HCT116 (cell line): ENCODE data around the gene CHRDL1. TPM values are rescaled to one million over a fixed set of nuclear protein-coding genes. Genes with fewer than 3 reads are reported as not detected.

Source experiments
- ATAC-seq: fragments of 200-7000 bp; cut with Tn5 transposase; 2 replicates; pipeline ENCODE4 v1.9.1; 2020; ENCODE audit warnings: mild to moderate bottlenecking, moderate library complexity
- BruUV-seq: library from RNA; stranded (reverse); fragments of 400-500 nt; replicated peaks from 2 replicates; lab custom pipeline; 2021; lab: Mats Ljungman, UMichigan
- CTCF ChIA-PET: fragments of 300-600 bp; sonication (Branson Sonifier 250); formaldehyde crosslinking; loops from one replicate; lab custom pipeline; 2021; ENCODE audit warnings: antibody characterized with exemption; lab: Charles Lee
- POLR2A ChIA-PET: fragments of 300-600, 350-600 bp; sonication (Branson Sonifier 250); formaldehyde crosslinking; loops from one replicate; lab custom pipeline; 2021; ENCODE audit warnings: antibody characterized with exemption; lab: Charles Lee
- RAD21 ChIA-PET, 2 experiments: fragments of 300-600 bp; sonication (Branson Sonifier 250); formaldehyde crosslinking; loops; one replicate each; lab custom pipeline; 2023; ENCODE audit warnings: low total read pairs in 2 of 2; ENCODE audit not compliant: uncharacterized antibody in 2 of 2, unreplicated experiment in 2 of 2, low non-redundant PET in 1 of 2; lab: Charles Lee
- DNase-seq: peaks from one replicate; pipeline ENCODE4 v3.0.0-alpha.2; 2010; ENCODE audit warnings: low read depth, low spot score
- H2AFZ ChIP-seq: fragments of 200-600 bp; shearing (Covaris generic), sonication (generic); 2 replicates; pipeline ENCODE4 v1.6.1; 2017; ENCODE audit warnings: low read depth, mixed run types, mixed read lengths, antibody characterized with exemption, low read length; ENCODE audit not compliant: poor library complexity, severe bottlenecking
- H3K27ac ChIP-seq: 2 replicates; pipeline ENCODE4 v1.5.1; 2012; ENCODE audit warnings: low read depth, low read length
- H3K27me3 ChIP-seq: fragments of 200-600 bp; sonication (generic); 2 replicates; pipeline ENCODE4 v1.6.1; 2016; ENCODE audit warnings: mixed run types, low read length, mixed read lengths; ENCODE audit not compliant: insufficient read depth
- H3K36me3 ChIP-seq, 2 experiments: fragments of 200-500 bp in 1 of 2; fragments of 200-600 bp in 1 of 2; sonication (Bioruptor generic) in 1 of 2; sonication (generic) in 1 of 2; 2 replicates each; pipeline versions ENCODE4 v1.5.1 to v1.6.1; 2014 to 2016; ENCODE audit warnings: low read length in 2 of 2, inconsistent platforms in 1 of 2, mixed read lengths in 1 of 2, mixed run types in 1 of 2; ENCODE audit not compliant: insufficient read depth in 2 of 2, control insufficient read depth in 1 of 2
- H3K4me1 ChIP-seq, 2 experiments: fragments of 200-600 bp in 1 of 2; sonication (generic) in 1 of 2; 2 replicates each; pipeline versions ENCODE4 v1.5.1 to v1.6.1; 2012 to 2017; ENCODE audit warnings: low read length in 2 of 2, inconsistent platforms in 1 of 2, mild to moderate bottlenecking in 1 of 2, mixed read lengths in 1 of 2, mixed run types in 1 of 2, moderate library complexity in 1 of 2; ENCODE audit not compliant: insufficient read depth in 2 of 2, control insufficient read depth in 1 of 2
- H3K4me2 ChIP-seq: fragments of 200-600 bp; sonication (generic); 2 replicates; pipeline ENCODE4 v1.6.1; 2017; ENCODE audit warnings: mixed run types, low read length, mixed read lengths
- H3K4me3 ChIP-seq, 2 experiments: fragments of 200-600 bp in 1 of 2; sonication (generic) in 1 of 2; replicated peaks in 1 of 2; 2 replicates each; pipeline ENCODE4 v1.5.1; 2011 to 2016; ENCODE audit warnings: low read length in 2 of 2, control low read depth in 1 of 2, low read depth in 1 of 2, mild to moderate bottlenecking in 1 of 2, mixed read lengths in 1 of 2, mixed run types in 1 of 2
- H3K79me2 ChIP-seq: fragments of 200-600 bp; sonication (generic); 2 replicates; pipeline ENCODE4 v1.6.1; 2017; ENCODE audit warnings: mild to moderate bottlenecking, mixed run types, low read length, moderate library complexity, mixed read lengths; ENCODE audit not compliant: insufficient read depth
- H3K9ac ChIP-seq: fragments of 200-600 bp; sonication (generic); 2 replicates; pipeline ENCODE4 v1.6.1; 2016; ENCODE audit warnings: low read length, mixed read lengths
- H3K9me2 ChIP-seq: fragments of 200-600 bp; sonication (generic), shearing (Covaris generic); 2 replicates; pipeline ENCODE4 v1.6.1; 2017; ENCODE audit warnings: mixed run types, mild to moderate bottlenecking, moderate library complexity; ENCODE audit not compliant: insufficient read depth
- H3K9me3 ChIP-seq, 2 experiments: fragments of 200-500 bp in 1 of 2; fragments of 200-600 bp in 1 of 2; sonication (Bioruptor generic) in 1 of 2; sonication (generic) in 1 of 2; 2 replicates each; pipeline ENCODE4 v1.6.1; 2014 to 2017; ENCODE audit warnings: low read length in 2 of 2, mixed read lengths in 2 of 2, inconsistent platforms in 1 of 2, low read depth in 1 of 2, mild to moderate bottlenecking in 1 of 2, mixed run types in 1 of 2, moderate library complexity in 1 of 2; ENCODE audit not compliant: control insufficient read depth in 1 of 2, insufficient read depth in 1 of 2
- H4K20me1 ChIP-seq: fragments of 200-600 bp; sonication (generic), shearing (Covaris generic); 2 replicates; pipeline ENCODE4 v1.6.1; 2017; ENCODE audit warnings: mixed run types, mild to moderate bottlenecking, moderate library complexity; ENCODE audit not compliant: insufficient read depth
- ATF3 ChIP-seq: IDR thresholded peaks from 2 replicates; pipeline ENCODE4 v1.6.1; 2012
- CTCF ChIP-seq, 3 experiments: fragments of 200-600 bp in 1 of 3; sonication (generic) in 1 of 3; IDR thresholded peaks in 2 of 3; conservative IDR thresholded peaks in 1 of 3; 2 replicates each; pipeline ENCODE4 v1.5.1; 2012 to 2017; ENCODE audit warnings: low read depth in 2 of 3, low read length in 2 of 3, antibody characterized with exemption in 1 of 3, borderline replicate concordance in 1 of 3, control low read depth in 1 of 3, mild to moderate bottlenecking in 1 of 3, mixed read lengths in 1 of 3, mixed run types in 1 of 3, moderate library complexity in 1 of 3; ENCODE audit not compliant: insufficient read depth in 1 of 3
- EZH2 ChIP-seq: fragments of 200-600 bp; sonication (generic); IDR thresholded peaks from 2 replicates; pipeline ENCODE4 v1.6.1; 2017; ENCODE audit warnings: antibody characterized with exemption, mixed run types
- MAX ChIP-seq: IDR thresholded peaks from 2 replicates; pipeline ENCODE4 v1.6.1; 2012
- RAD21 ChIP-seq: IDR thresholded peaks from 2 replicates; pipeline ENCODE4 v1.6.1; 2012; ENCODE audit warnings: low read depth, mild to moderate bottlenecking
- REST ChIP-seq: IDR thresholded peaks from 2 replicates; pipeline ENCODE4 v1.6.1; 2012; ENCODE audit warnings: low read depth
- TCF7L2 ChIP-seq: IDR thresholded peaks from 2 replicates; pipeline ENCODE4 v1.7.0; 2011; ENCODE audit warnings: borderline replicate concordance, inconsistent platforms; ENCODE audit not compliant: insufficient read depth, insufficient read length; ENCODE audit errors: extremely low read depth
- YY1 ChIP-seq: IDR thresholded peaks from 2 replicates; pipeline ENCODE4 v1.6.1; 2011; ENCODE audit warnings: low read length, low read depth, moderate library complexity, mild to moderate bottlenecking; ENCODE audit not compliant: insufficient replicate concordance; ENCODE audit errors: extremely low read depth
- ZNF274 ChIP-seq: fragments of 200-500 bp; sonication (Bioruptor generic); IDR thresholded peaks from 2 replicates; pipeline ENCODE4 v1.6.1; 2014; ENCODE audit warnings: mild to moderate bottlenecking, low read depth, low read length, inconsistent platforms
- intact Hi-C: fragments of 100-400 bp; cut with micrococcal nuclease; formaldehyde crosslinking; loops from 2 replicates; pipeline ENCODE4 v1.10.0; 2022
- total RNA-seq: library from RNA; stranded (reverse); gene quantifications from one replicate; pipeline ENCODE4 v1.2.1, GENCODE V29; 2021; ENCODE audit not compliant: unreplicated experiment

The CHRDL1 gene
- total RNA-seq, 1 experiment from 2014 or later: 0.05 TPM

GRCh38 chrX:110836982-110837381 is 41.4 kb upstream of the CHRDL1 start:
- DNase-seq (no peak), ATAC-seq (peak; percentile 42; the same call in 1 of the 2 replicates)
- Histone ChIP-seq H3K9ac (no peak overlapping the region), H3K36me3 (no peaks in the 10 kb centered on the region), H3K27ac (no peak overlapping the region), H3K27me3 (no peaks in the 10 kb centered on the region), H4K20me1 (no peaks in the 10 kb centered on the region), H3K9me2 (no peaks in the 10 kb centered on the region), H3K79me2 (no peaks in the 10 kb centered on the region), H2AFZ (no peak overlapping the region), H3K4me1 (no peaks in the 10 kb centered on the region), H3K4me3 (no peak overlapping the region), H3K4me2 (no peak overlapping the region), H3K9me3 (no peaks in the 10 kb centered on the region)
- TF ChIP-seq EZH2 (no peak), CTCF (IDR thresholded peaks at IDR 0.05 in 2 of 3, conservative IDR thresholded peaks at IDR 0.05 in 1 of 3; ENCODE audit: borderline replicate concordance in 1 of 3, insufficient read depth in 1 of 3, low read depth in 2 of 3, low read length in 2 of 3) (peak in 2 of 3 experiments; percentile 22 to 44; a peak in 4 of 6 replicates), RAD21 (no peak)
- intact Hi-C loops: loop anchor here (10.0 kb wide), 1 partner anchor 62 kb away; no protein-coding TSS in a partner anchor
- ChIA-PET RAD21 (no interaction called here), CTCF (interaction anchor here (0.7 to 2.0 kb wide), 5 partner anchors 9 to 417 kb away, joined by 3 to 19 read pairs (median 4); no protein-coding TSS in a partner anchor), POLR2A (no interaction called here)
- no TSS peak for BruUV-seq

- Histone ChIP-seq H3K9me3 (no peaks in the 10 kb centered on the region), H3K4me2 (no peak overlapping the region), H3K9me2 (no peaks in the 10 kb centered on the region), H3K27me3 (no peaks in the 10 kb centered on the region), H2AFZ (no peak overlapping the region), H3K9ac (no peak overlapping the region), H3K27ac (no peak overlapping the region), H3K4me3 (no peak overlapping the region)
- RAD21 ChIA-PET: no interaction called here
- no peak for DNase-seq
- CTCF ChIA-PET: interaction anchor here (0.7 to 2.0 kb wide), 4 partner anchors 9 to 408 kb away, joined by 3 to 19 read pairs (median 6); no protein-coding TSS in a partner anchor
- intact Hi-C loops: loop anchor here (10.0 kb wide), 1 partner anchor 62 kb away; no protein-coding TSS in a partner anchor
- TF ChIP-seq CTCF (IDR thresholded peaks at IDR 0.05 in 2 of 3, conservative IDR thresholded peaks at IDR 0.05 in 1 of 3; ENCODE audit: borderline replicate concordance in 1 of 3, insufficient read depth in 1 of 3, low read depth in 2 of 3, low read length in 2 of 3) (no peak), ZNF274 (no peak), TCF7L2 (no peak), YY1 (no peak), REST (no peak), MAX (no peak), ATF3 (no peak)
- TF ChIP-seq, all 23 proteins: peak for 0
- BruUV-seq: no TSS peak
- Histone ChIP-seq H4K20me1 (no peaks in the 10 kb centered on the region), H3K36me3 (no peaks in the 10 kb centered on the region), H3K4me1 (no peaks in the 10 kb centered on the region), H3K79me2 (no peaks in the 10 kb centered on the region)
- POLR2A ChIA-PET: no interaction called here
- no peak for ATAC-seq
Observed at GRCh38 chrX:110836451-110836850, 40.8 kb upstream of the CHRDL1 start.
